H1 (cell line): ENCODE results near the gene YARS1. TPM values are rescaled to one million over a fixed set of nuclear protein-coding genes. Genes with fewer than 3 reads are reported as not detected.
A peak's percentile ranks its signal among the peaks of the same experiment; 100 is the strongest.

Experiments used
- CHD7 ChIP-seq: fragments of 300-600 bp; sonication (generic); IDR thresholded peaks from 2 replicates; pipeline ENCODE4 v1.7.1; 2012; ENCODE audit warnings: low read length, moderate library complexity, mild to moderate bottlenecking, inconsistent platforms; ENCODE audit not compliant: insufficient replicate concordance
- GABPA ChIP-seq: IDR thresholded peaks from 2 replicates; pipeline ENCODE4 v1.6.1; 2011; ENCODE audit warnings: mild to moderate bottlenecking, low read length, moderate library complexity, borderline replicate concordance; ENCODE audit not compliant: insufficient read depth
- POLR2AphosphoS5 ChIP-seq: IDR thresholded peaks from 2 replicates; pipeline ENCODE4 v1.6.1; 2011; ENCODE audit warnings: low read depth, low read length
- POU5F1 ChIP-seq: IDR thresholded peaks from 2 replicates; pipeline ENCODE4 v1.6.1; 2011; ENCODE audit warnings: low read depth, mild to moderate bottlenecking, low read length, moderate library complexity
- SAP30 ChIP-seq: fragments of 300-600 bp; sonication (generic); IDR thresholded peaks from 2 replicates; pipeline ENCODE4 v1.7.1; 2012; ENCODE audit warnings: low read length, moderate library complexity, mild to moderate bottlenecking, inconsistent platforms; ENCODE audit not compliant: insufficient read depth, insufficient replicate concordance
- SIRT6 ChIP-seq: IDR thresholded peaks from one replicate; pipeline ENCODE4 v1.7.1; 2012; ENCODE audit warnings: low read length, inconsistent platforms
- SIX5 ChIP-seq: IDR thresholded peaks from 2 replicates; pipeline ENCODE4 v1.6.1; 2011; ENCODE audit warnings: mild to moderate bottlenecking, low read depth, low read length
- USF2 ChIP-seq: IDR thresholded peaks from 2 replicates; pipeline ENCODE4 v1.6.1; 2011; ENCODE audit warnings: low read length, improper control_type of control experiment
- YY1 ChIP-seq: IDR thresholded peaks from 2 replicates; pipeline ENCODE4 v1.6.1; 2011; ENCODE audit warnings: low read depth, mild to moderate bottlenecking, low read length
- polyA plus RNA-seq, 7 experiments: library from polyadenylated mRNA; depleted of rRNA in 3 of 7; stranded (reverse) in 5 of 7; unstranded in 2 of 7; fragments of >200 nt in 5 of 7; fragments of 200-250 nt in 2 of 7; gene quantifications; 1 replicate in 5 of 7; 2 replicates in 1 of 7; 4 replicates in 1 of 7; pipeline versions ENCODE4 v1.2.1 to v1.2.3, GENCODE V29; 2011 to 2013; ENCODE audit warnings: missing spikeins in 2 of 7, mixed read lengths in 2 of 7
- total RNA-seq: library from RNA; stranded (reverse); fragmentation: NEBNext Ultra II Directional; extraction: Animal tissue kit (Norgen Biotek cat#: 25700); gene quantifications from 2 replicates; pipeline ENCODE4 v1.2.1, GENCODE V29; 2021

Gene YARS1
- total and polyA plus RNA-seq, 2 of the 8 experiments (the other 6 are each of a cell fraction or from before 2014, with no cell fraction given), result 47.1 to 226 TPM

- no peak for TF ChIP-seq CHD7
- TF ChIP-seq SIX5, result no peak
- no peak for TF ChIP-seq POU5F1
- peak; percentile 76; the same call in 1 of the 2 replicates for TF ChIP-seq GABPA
- TF ChIP-seq USF2, result no peak
- TF ChIP-seq SIRT6, result no peak
- TF ChIP-seq POLR2AphosphoS5, result peak; percentile 43
- TF ChIP-seq YY1, result peak; percentile 61; the same call in 1 of the 2 replicates
- TF ChIP-seq SAP30, result no peak
Measured at GRCh38 chr1:32773018-32773763, 44.0 kb downstream of the YARS1 start (continued).
